Embryonic facial prominence (tissue), 1 donor: Measurements from ENCODE around the gene HAUS3.
"Not testable (repeated sequence)": the region's sequence is repeated elsewhere in the genome, so short reads cannot be mapped to it uniquely, and the experiment has no call there.

Experiments
- DNase-seq: peaks from one replicate; pipeline ENCODE4 v3.0.0-alpha.2; 2016; ENCODE audit errors: extremely low spot score

The HAUS3 gene

DNA sequence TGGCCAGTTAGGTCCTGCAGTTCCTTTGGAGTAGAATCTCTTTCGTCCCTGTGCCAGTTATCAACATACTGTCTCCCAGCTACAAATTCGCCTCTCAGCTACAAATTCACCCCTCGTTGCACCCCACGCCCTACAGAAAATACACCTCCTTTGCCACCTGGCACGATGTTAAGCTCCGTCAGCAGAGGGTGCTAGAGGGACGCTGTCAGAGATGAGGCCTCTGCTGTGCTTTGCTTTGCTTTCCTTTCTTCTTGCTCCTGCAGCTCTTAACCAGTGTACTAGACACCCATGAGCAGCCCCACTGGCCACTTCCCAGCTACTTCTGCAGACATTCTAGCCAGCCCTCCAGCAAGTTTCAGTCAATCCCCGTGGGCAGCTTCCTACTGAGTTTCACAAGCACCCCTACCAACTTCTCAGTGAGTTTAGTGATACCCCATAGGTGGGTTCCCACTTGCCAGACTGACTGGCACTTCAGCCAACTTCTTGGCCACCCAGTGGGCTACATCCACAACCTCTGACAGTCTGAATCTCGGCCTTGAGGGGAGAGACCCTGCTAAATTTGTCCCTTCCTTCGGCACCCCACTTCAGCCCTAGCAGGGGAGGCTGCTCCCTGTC lies 21.8 kb downstream of the HAUS3 start:
- peak; percentile 14 for DNase-seq

- DNase-seq: no peak
Observed at GRCh38 chr4:2219233-2219760, 22.6 kb downstream of the HAUS3 start.

GRCh38 chr4:2218436-2218835 lies 23.5 kb downstream of the HAUS3 start:
- no peak for DNase-seq

GRCh38 chr4:2217726-2218125 lies 24.2 kb downstream of the HAUS3 start:
- DNase-seq: no peak

DNA sequence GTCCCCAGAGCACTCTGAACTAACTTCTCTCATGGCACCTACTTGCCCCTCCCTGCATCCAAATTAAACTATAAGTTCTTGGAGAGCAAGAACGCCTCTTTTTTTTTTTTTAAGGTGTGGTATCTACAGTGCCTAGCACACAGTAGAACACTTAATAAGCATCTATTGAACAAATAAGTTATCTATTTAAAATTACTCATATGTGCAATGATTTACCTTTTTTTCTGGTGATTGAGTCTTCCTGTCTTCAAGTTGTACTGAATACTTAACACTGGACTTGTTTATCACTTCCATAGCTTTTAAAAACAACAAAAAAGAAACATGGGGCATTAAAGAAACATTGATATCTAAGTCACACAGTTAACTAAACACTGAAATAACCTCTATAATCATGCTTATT lies 29.1 kb downstream of the HAUS3 start:
- no peak for DNase-seq

GRCh38 chr4:2202789-2203188 lies 39.1 kb downstream of the HAUS3 start:
- DNase-seq: not testable (repeated sequence)

DNA sequence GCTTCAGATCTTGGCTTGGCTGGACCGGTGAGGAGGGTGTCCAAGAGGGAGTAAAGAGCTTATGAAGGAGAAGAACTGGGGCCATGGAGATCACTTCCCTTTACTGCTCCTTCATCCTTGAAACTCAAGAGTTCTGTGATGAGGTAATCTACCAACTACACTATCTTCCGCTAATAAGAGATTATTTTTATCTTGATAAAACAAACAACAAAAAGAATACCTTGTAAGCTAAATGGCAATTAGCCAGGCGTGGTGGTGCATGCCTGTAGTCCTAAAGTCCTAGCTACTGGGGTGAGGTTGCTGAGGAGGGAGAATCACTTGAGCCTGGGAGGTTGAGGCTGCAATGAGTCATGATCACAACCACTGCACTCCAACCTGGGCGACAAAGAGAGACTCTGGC lies 47.4 kb downstream of the HAUS3 start:
- DNase-seq: no peak

GRCh38 chr4:2193326-2193725 lies 48.6 kb downstream of the HAUS3 start:
- no peak for DNase-seq

GRCh38 chr4:2186865-2187172 lies 55.1 kb downstream of the HAUS3 start:
- no peak for DNase-seq

DNA sequence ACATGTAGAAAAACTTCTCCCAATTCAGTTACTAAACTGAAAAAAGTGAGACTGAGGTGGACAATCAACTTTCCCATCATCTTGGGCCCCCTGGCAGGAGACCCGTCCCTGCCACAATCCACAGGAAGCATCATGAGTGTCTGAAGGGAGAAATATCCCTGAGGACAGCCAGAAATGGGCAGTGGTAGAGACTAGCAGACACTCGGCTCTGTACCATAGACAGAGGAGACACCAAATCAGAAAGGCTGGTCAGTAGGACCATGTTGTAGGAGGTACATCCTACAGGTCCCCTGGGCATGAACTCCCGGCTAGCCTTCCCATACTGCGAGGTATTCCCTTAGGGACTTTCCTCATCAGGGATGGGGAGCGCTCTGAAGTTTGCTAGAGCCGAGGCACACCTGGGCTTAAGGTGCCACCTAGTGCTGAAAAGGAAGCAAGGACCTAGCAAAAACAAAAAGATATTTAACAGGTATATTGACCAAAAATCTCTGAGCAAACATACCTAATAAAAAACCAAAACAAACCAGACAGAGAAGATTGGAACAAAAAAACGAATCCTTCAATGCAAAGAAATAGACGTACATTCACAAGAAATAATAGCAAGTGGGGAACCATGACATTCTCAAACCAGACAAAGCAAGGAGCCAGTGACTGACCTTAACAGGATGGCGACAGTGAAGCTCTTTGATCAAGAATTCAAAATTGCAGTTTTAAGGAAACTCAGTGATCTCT lies 55.6 kb downstream of the HAUS3 start:
- no peak for DNase-seq

DNA sequence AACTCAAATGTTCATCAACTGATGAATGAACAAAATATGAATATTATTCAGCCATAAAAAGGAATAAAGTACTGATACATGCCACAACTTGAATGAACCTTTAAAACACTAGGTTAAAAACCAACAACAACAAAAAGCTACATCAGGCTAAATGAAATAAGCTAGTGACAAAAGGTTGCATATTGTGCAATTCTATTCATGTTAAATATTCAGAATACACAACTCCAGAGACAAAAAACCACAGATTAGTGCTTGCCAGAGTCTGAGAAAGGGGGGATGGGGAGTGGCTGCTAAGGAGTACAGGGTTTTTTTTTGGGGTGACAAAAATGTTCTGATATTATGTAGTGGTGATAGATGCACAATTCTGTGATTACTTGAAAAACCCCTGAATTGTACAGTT lies 58.5 kb downstream of the HAUS3 start:
- DNase-seq: no peak

DNA sequence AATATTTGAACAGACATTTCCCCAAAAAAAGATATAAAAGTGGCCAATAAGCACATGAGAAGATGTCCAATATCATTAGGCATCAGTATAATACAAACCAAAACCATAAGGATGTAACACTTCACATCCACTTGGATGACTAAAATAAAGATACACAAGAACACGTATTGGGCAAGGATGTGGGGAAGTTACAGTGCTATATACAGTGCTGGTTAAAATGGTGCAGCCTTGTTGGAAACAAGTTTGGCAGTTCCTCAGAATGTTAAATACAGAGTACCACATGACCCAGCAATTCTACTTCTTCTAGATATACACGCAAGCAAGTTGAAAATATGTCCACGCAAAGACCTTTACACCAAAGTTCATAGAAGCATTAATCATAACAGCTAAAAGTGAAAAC lies 58.9 kb downstream of the HAUS3 start:
- no peak for DNase-seq

DNA sequence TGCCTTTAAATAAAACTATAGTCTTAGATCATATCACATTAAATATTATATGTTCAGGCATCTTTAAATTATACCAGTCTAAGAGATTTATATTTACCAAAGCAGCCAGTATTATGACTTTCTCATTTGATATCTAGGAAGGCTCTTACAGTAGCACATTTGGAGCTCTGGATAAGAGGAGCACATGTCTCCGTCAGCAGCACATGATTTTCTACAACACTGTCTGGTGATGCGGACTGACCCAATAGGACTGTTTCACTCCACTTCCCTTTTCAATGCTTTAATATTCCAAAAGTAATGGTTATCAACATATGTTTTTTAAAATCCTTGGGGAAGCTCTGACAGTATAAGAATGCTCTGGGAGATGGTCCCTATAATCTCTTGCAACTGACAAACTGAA lies 61.5 kb downstream of the HAUS3 start:
- DNase-seq: no peak

- DNase-seq: no peak
Observed at GRCh38 chr4:2179717-2180116, 62.2 kb downstream of the HAUS3 start.

DNA sequence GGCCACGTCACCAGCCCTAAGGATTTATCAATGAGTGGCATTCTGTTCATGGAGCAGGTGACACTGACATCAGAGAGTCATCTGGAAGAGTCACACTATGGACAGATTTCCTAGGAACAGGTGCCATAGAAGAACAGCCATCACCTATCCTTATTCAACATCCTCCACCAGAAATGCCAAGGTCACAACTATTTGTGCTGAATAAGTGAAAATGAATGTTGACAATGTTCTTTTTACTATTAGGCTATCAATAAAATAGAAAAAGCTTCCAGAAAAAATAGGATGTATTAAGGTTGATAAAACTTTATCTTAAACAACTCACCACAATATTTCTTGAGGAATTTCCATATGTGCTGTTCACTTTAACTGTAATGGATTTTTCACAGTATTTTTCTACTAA lies 62.9 kb downstream of the HAUS3 start:
- no peak for DNase-seq
